Peyer's patch (tissue), 4 donors: ENCODE measurements around the gene SLCO3A1.

ENCODE experiments used
- CTCF ChIP-seq, 6 experiments: fragments of 450-650 bp in 4 of 6; fragments of 200-600 bp in 2 of 6; sonication (generic) in 1 of 6; IDR thresholded peaks; one replicate each; pipeline ENCODE4 v1.5.1; 2017 to 2019; ENCODE audit warnings: antibody characterized with exemption in 6 of 6, mild to moderate bottlenecking in 3 of 6, moderate library complexity in 1 of 6
- POLR2A ChIP-seq, 2 donors: fragments of 450-650 bp; IDR thresholded peaks; one replicate each; pipeline ENCODE4 v1.5.1; 2017; ENCODE audit warnings: antibody characterized with exemption in 2 of 2, mild to moderate bottlenecking in 2 of 2, moderate library complexity in 2 of 2

- TF ChIP-seq CTCF (IDR thresholded peaks at IDR 0.05) (no peak), POLR2A (IDR thresholded peaks at IDR 0.05) (no peak)
Measured at GRCh38 chr15:91865950-91866349, 12.4 kb downstream of the SLCO3A1 start.
